C4-2B (cell line): Measurements from ENCODE around the gene MEG3.

Source experiments
- CTCF ChIP-seq: fragments of 450-650 bp; conservative IDR thresholded peaks from 2 replicates; pipeline ENCODE4 v1.5.1; 2017; ENCODE audit warnings: mild to moderate bottlenecking
- ZFX ChIP-seq: fragments of 450-650 bp; IDR thresholded peaks from 2 replicates; pipeline ENCODE4 v1.6.1; 2017

GRCh38 chr14:100899884-100900771, 74.2 kb downstream of the MEG3 start:
- TF ChIP-seq CTCF (no peak), ZFX (no peak)
